Measurements from ENCODE around the gene DDX46.
"Not testable (repeated sequence)": the region's sequence is repeated elsewhere in the genome, so short reads cannot be mapped to it uniquely, and the experiment has no call there.

The DDX46 gene

GRCh38 chr5:134758176-134758503 lies 439 bp upstream of the DDX46 start:
- peak overlapping the region; percentile 69 for H3K4me3 ChIP-seq (ENCODE audit: low read depth, low read length)
- TF ChIP-seq CTCF (IDR thresholded peaks at IDR 0.05; ENCODE audit: control insufficient read depth, extremely low read depth, insufficient read depth) = no peak
- DNase-seq (ENCODE audit: low read depth) = no peak

GRCh38 chr5:134767528-134768291 lies 9.1 kb downstream of the DDX46 start:
- not testable (repeated sequence) for DNase-seq (ENCODE audit: low read depth)

GRCh38 chr5:134769206-134769605 lies 10.6 kb downstream of the DDX46 start:
- DNase-seq (ENCODE audit: low read depth) = no peak
- no peak for TF ChIP-seq CTCF (IDR thresholded peaks at IDR 0.05; ENCODE audit: control insufficient read depth, extremely low read depth, insufficient read depth)

More at GRCh38 chr5:134767528-134768291, 9.1 kb downstream of the DDX46 start:
- not testable (repeated sequence) for H3K4me3 ChIP-seq (ENCODE audit: low read depth, low read length)

GRCh38 chr5:134772461-134773125 lies 14.0 kb downstream of the DDX46 start:
- H3K4me3 ChIP-seq (ENCODE audit: low read depth, low read length) = no peak overlapping the region
- no peak for TF ChIP-seq CTCF (IDR thresholded peaks at IDR 0.05; ENCODE audit: control insufficient read depth, extremely low read depth, insufficient read depth)
- DNase-seq (ENCODE audit: low read depth) = no peak

More at GRCh38 chr5:134769206-134769605, 10.6 kb downstream of the DDX46 start:
- no peak overlapping the region for H3K4me3 ChIP-seq (ENCODE audit: low read depth, low read length)

GRCh38 chr5:134777366-134777765 lies 18.8 kb downstream of the DDX46 start:
- no peak for DNase-seq (ENCODE audit: low read depth)
- no peak for TF ChIP-seq CTCF (IDR thresholded peaks at IDR 0.05; ENCODE audit: control insufficient read depth, extremely low read depth, insufficient read depth)
- no peak overlapping the region for H3K4me3 ChIP-seq (ENCODE audit: low read depth, low read length)

- peak; percentile 64 for TF ChIP-seq CTCF (IDR thresholded peaks at IDR 0.05; ENCODE audit: control insufficient read depth, extremely low read depth, insufficient read depth)
- DNase-seq (ENCODE audit: low read depth) = peak; percentile 64
- no peak overlapping the region for H3K4me3 ChIP-seq (ENCODE audit: low read depth, low read length)
Observed at GRCh38 chr5:134784241-134784920, 25.8 kb downstream of the DDX46 start.

GRCh38 chr5:134784946-134785620 lies 26.5 kb downstream of the DDX46 start:
- H3K4me3 ChIP-seq (ENCODE audit: low read depth, low read length) = no peak overlapping the region
- no peak for DNase-seq (ENCODE audit: low read depth)
- no peak for TF ChIP-seq CTCF (IDR thresholded peaks at IDR 0.05; ENCODE audit: control insufficient read depth, extremely low read depth, insufficient read depth)

Measured in LNCaP clone FGC (cell line).